Activated T-helper 1 cell treated with anti-CD3 and anti-CD28 coated beads, Interleukin-12 subunit alpha, Interleukin-12 subunit beta, Interleukin-2, Interleukin-4 antibody, amounts not matched to agents 30 ng/mL and 10 ng/mL and 1 ng/mL, durations not matched to agents 14 hours and 24 hours and 36 hours (primary cell): ENCODE measurements around the gene SMURF2. TPM values are rescaled to one million over a fixed set of nuclear protein-coding genes. Genes with fewer than 3 reads are reported as not detected.

Source experiments
- DNase-seq: peaks from one replicate; pipeline ENCODE4 v3.0.0; 2021; ENCODE audit warnings: low spot score
- H3K27ac Mint-ChIP-seq: one replicate; pipeline ENCODE4 v1.8.0; 2021; ENCODE audit warnings: mild to moderate bottlenecking, mixed read lengths
- H3K27me3 Mint-ChIP-seq: one replicate; pipeline ENCODE4 v1.8.0; 2022; ENCODE audit warnings: mild to moderate bottlenecking, moderate library complexity, mixed read lengths; ENCODE audit not compliant: insufficient read depth
- H3K36me3 Mint-ChIP-seq: one replicate; pipeline ENCODE4 v1.8.0; 2021; ENCODE audit warnings: low read depth, mixed read lengths
- H3K4me1 Mint-ChIP-seq: one replicate; pipeline ENCODE4 v1.8.0; 2021; ENCODE audit warnings: low read depth, mixed read lengths
- H3K4me3 Mint-ChIP-seq: one replicate; pipeline ENCODE4 v1.8.0; 2021; ENCODE audit warnings: mild to moderate bottlenecking, moderate library complexity, mixed read lengths
- H3K9me3 Mint-ChIP-seq: one replicate; pipeline ENCODE4 v1.8.0; 2021; ENCODE audit warnings: mixed read lengths
- intact Hi-C: fragments of 100-400 bp; cut with micrococcal nuclease; formaldehyde crosslinking; loops from one replicate; pipeline ENCODE4 v1.15.1; 2024
- total RNA-seq: library from RNA; stranded (reverse); gene quantifications from 2 replicates; pipeline ENCODE4 v1.2.3, GENCODE V29; 2022

SMURF2 gene
- total RNA-seq, 1 donor from 2014 or later = 11.1 TPM

GRCh38 chr17:64499805-64500486 is 162.2 kb downstream of the SMURF2 start:
- peaks cover 72% of the 10 kb centered on the region for H3K36me3 Mint-ChIP-seq
- peak overlapping the region; percentile 32 for H3K27ac Mint-ChIP-seq
- DNase-seq = no peak
- H3K9me3 Mint-ChIP-seq = no peaks in the 10 kb centered on the region
- intact Hi-C loops = loop anchor here (10.0 kb wide), 1 partner anchor 475 kb away; the partner anchor contains the start of gene ICAM2
- H3K27me3 Mint-ChIP-seq = no peaks in the 10 kb centered on the region
- peaks cover 78% of the 10 kb centered on the region for H3K4me1 Mint-ChIP-seq
- peak overlapping the region; percentile 9 for H3K4me3 Mint-ChIP-seq

GRCh38 chr17:64498308-64499203 is 163.6 kb downstream of the SMURF2 start:
- Mint-ChIP-seq H3K4me3 (peak overlapping the region; percentile 63), H3K36me3 (peaks cover 69% of the 10 kb centered on the region), H3K27ac (peak overlapping the region; percentile 45), H3K9me3 (no peaks in the 10 kb centered on the region), H3K27me3 (no peaks in the 10 kb centered on the region), H3K4me1 (peaks cover 80% of the 10 kb centered on the region)
- intact Hi-C loops = loop anchor here (10.0 kb wide), 1 partner anchor 474 kb away; the partner anchor contains the start of gene ICAM2
- no peak for DNase-seq

DNA sequence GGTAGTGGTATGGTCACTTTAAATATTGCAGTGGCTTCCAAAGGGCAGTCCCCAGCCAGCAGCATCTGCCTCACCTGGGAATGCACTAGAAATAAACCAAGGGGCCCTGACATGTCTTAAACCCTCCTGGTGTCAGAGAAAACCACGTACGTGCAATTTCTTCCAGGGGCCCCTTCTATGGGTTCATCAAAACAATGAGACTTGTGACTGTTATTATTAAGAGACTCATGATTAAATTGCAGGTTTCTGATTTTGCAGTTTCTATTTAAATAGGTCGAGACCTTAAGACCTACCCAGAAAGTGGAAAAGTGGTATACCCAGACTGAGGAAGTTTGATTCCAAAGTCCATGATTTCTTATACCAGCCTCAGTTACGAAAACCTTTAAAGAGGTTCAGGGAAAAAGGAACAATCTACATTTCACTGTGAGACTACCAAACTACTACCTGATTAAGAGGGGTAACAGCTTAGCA is 164.5 kb downstream of the SMURF2 start:
- intact Hi-C loops = loop anchor here (1.0 to 10.0 kb wide), 5 partner anchors 9 to 473 kb away; partner anchors contain the start of genes CEP95, DDX5 and ICAM2
- Mint-ChIP-seq H3K36me3 (peaks cover 63% of the 10 kb centered on the region), H3K9me3 (no peaks in the 10 kb centered on the region), H3K4me1 (peaks cover 74% of the 10 kb centered on the region), H3K27me3 (no peaks in the 10 kb centered on the region), H3K27ac (peak overlapping the region; percentile 100), H3K4me3 (peak overlapping the region; percentile 100)
- DNase-seq = no peak

DNA sequence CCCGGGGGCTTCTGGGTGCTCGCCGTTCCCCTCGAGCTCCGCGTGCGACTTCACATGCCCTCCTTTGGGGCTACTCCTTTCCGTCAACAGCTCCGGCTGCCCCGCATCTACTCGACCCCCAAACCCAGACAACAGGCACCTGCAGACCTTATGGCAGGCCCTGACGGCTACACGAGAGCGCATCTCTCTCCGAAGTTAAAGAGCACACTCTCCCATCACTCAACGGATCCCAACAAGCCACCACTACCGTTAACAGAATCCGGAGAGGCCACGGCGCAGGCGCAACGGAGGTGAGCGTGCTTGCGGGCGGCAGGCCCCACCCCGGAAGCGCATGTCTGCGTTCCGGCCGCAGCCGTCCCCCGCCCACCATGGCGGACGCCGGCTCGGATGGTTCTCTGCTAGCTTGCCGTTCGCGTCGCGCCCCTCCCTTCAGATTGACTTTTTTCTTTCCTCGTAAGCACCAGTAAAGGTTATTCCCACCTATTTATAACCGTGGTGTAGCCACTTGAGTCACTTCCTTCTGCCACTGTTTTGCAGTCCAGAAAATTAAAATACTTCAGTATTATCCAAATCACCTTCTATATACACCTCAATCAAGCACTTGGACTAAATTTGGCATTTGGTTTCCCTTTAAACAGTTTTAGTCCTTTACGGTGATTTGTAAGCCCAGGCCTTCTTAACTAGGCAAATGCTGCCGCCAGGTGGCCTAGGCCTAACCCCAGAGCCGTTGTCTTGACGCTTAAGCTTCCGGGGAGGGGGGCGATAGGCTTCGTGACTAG is 165.1 kb downstream of the SMURF2 start, which contains the start of gene POLG2:
POLG2 (minus strand) TSS at position 269 of the 779 bp plus-strand sequence; CDS start at position 183, 86 bp downstream.
- Mint-ChIP-seq H3K36me3 (peaks cover 60% of the 10 kb centered on the region), H3K9me3 (no peaks in the 10 kb centered on the region), H3K4me1 (peaks cover 69% of the 10 kb centered on the region), H3K27ac (peak within 1 kb of the TSS; percentile 100), H3K4me3 (peak within 1 kb of the TSS; percentile 100), H3K27me3 (no peaks in the 10 kb centered on the region)
- DNase-seq = peak; percentile 94
- intact Hi-C loops = loop anchor here (1.0 to 10.0 kb wide), 5 partner anchors 9 to 472 kb away; partner anchors contain the start of genes CEP95, DDX5 and ICAM2

DNA sequence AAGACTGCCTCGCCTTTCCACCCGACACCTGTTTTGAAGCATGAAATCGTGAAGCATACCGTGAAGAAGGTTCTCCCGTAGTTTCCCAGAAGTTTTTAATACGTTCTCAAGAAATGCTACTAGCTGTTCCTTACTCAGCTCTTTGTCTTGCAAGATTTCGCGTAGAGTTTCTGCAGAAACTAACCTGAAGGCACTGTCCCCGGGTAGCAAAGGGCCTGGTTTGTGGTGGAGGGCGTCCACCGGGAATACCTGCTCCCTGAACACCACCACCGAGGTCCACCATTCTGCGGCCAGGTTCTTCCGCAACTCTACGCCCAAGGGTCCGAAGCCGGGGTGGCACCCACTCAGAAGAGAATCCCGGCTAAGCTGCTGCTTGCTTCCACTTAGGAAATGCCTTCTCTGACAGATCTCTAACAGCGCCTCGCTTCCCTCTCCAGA is 165.7 kb downstream of the SMURF2 start:
- Mint-ChIP-seq H3K9me3 (no peaks in the 10 kb centered on the region), H3K4me3 (peak overlapping the region; percentile 100), H3K36me3 (peaks cover 56% of the 10 kb centered on the region), H3K27me3 (no peaks in the 10 kb centered on the region), H3K4me1 (peaks cover 66% of the 10 kb centered on the region), H3K27ac (peak overlapping the region; percentile 100)
- no peak for DNase-seq
- intact Hi-C loops = loop anchor here (2.0 to 10.0 kb wide), 2 partner anchors 106 to 472 kb away; partner anchors contain the start of gene ICAM2

Other genes with a start within 250 kb of the SMURF2 start
- gene MILR1, start 213.2 kb downstream of the SMURF2 start, total RNA-seq = 0.26 and 0.37 TPM in 2 replicates
- 33.3 and 36.5 TPM in 2 replicates for gene POLG2, start 165.3 kb downstream of the SMURF2 start, total RNA-seq
- 920 and 926 TPM in 2 replicates for gene DDX5, start 156.0 kb downstream of the SMURF2 start, total RNA-seq
- gene CEP95, start 155.3 kb downstream of the SMURF2 start, total RNA-seq = 42.4 and 46.4 TPM in 2 replicates